SK-N-SH treated with all-trans-retinoic acid at 6 μM for 48 hours (cell line): ENCODE measurements around the gene TYW5.

Source experiments
- ZFP30 ChIP-seq: fragments of 450-650 bp; formaldehyde crosslinking; IDR thresholded peaks from 2 replicates; pipeline ENCODE4 v1.5.0; 2022; ENCODE audit warnings: mild to moderate bottlenecking, moderate library complexity
- ZNF70 ChIP-seq: fragments of 450-650 bp; formaldehyde crosslinking; IDR thresholded peaks from 2 replicates; pipeline ENCODE4 v1.5.0; 2020; ENCODE audit warnings: mild to moderate bottlenecking, moderate library complexity

- TF ChIP-seq ZFP30 = no peak
- no peak for TF ChIP-seq ZNF70 (CRISPR knock-in tag)
Measured at GRCh38 chr2:199940373-199940772, 14.9 kb downstream of the TYW5 start.
